Measurements from ENCODE around the gene ENOX1.

Gene ENOX1

GRCh38 chr13:43487461-43487860, 299.3 kb downstream of the ENOX1 start:
- no peak for TF ChIP-seq HDGF (IDR thresholded peaks at IDR 0.05; ENCODE audit: borderline replicate concordance)
- no peak for TF ChIP-seq FOXK2 (IDR thresholded peaks at IDR 0.05)
- TF ChIP-seq FOXA1 (IDR thresholded peaks at IDR 0.05) = no peak
- no peak for TF ChIP-seq NFRKB (IDR thresholded peaks at IDR 0.05)
- no peak for TF ChIP-seq ARNT (IDR thresholded peaks at IDR 0.05)
- no peak for TF ChIP-seq CTBP1 (IDR thresholded peaks at IDR 0.05; ENCODE audit: borderline replicate concordance)
- TF ChIP-seq L3MBTL2 (conservative IDR thresholded peaks at IDR 0.05) = no peak
- no peak for TF ChIP-seq TARDBP (IDR thresholded peaks at IDR 0.05)
- no peak for TF ChIP-seq ELF4 (IDR thresholded peaks at IDR 0.05)
- TF ChIP-seq BHLHE40 (IDR thresholded peaks at IDR 0.05; ENCODE audit: borderline replicate concordance) = no peak
- TF ChIP-seq FOXM1 (IDR thresholded peaks at IDR 0.05; ENCODE audit: borderline replicate concordance) = no peak
- TF ChIP-seq SUZ12 (IDR thresholded peaks at IDR 0.05) = no peak
- TF ChIP-seq PKNOX1 (IDR thresholded peaks at IDR 0.05) = no peak
- ChIA-PET POLR2A (no interaction called here), CTCF (interaction anchor here (0.6 kb wide), 1 partner anchor 8 kb away, joined by 3 read pairs; no protein-coding TSS in a partner anchor)
- DNase-seq (ENCODE audit: extremely low spot score) = no peak

GRCh38 chr13:43484432-43485225, 302.1 kb downstream of the ENOX1 start:
- POLR2A ChIA-PET = no interaction called here
- DNase-seq (ENCODE audit: extremely low spot score) = no peak
- CTCF ChIA-PET = no interaction called here

GRCh38 chr13:43483930-43484329, 302.8 kb downstream of the ENOX1 start:
- no peak for DNase-seq (ENCODE audit: extremely low spot score)
- TF ChIP-seq BHLHE40 (IDR thresholded peaks at IDR 0.05; ENCODE audit: borderline replicate concordance) (no peak), ZNF384 (IDR thresholded peaks at IDR 0.05) (no peak), TARDBP (IDR thresholded peaks at IDR 0.05) (no peak), LEF1 (IDR thresholded peaks at IDR 0.05; ENCODE audit: borderline replicate concordance) (no peak), SUZ12 (IDR thresholded peaks at IDR 0.05) (no peak), FOXK2 (IDR thresholded peaks at IDR 0.05) (no peak), CTBP1 (IDR thresholded peaks at IDR 0.05; ENCODE audit: borderline replicate concordance) (no peak), FOXM1 (IDR thresholded peaks at IDR 0.05; ENCODE audit: borderline replicate concordance) (no peak), ELF4 (IDR thresholded peaks at IDR 0.05) (no peak), FOXA1 (IDR thresholded peaks at IDR 0.05) (no peak), PKNOX1 (IDR thresholded peaks at IDR 0.05) (no peak), ARNT (IDR thresholded peaks at IDR 0.05) (no peak), HDGF (IDR thresholded peaks at IDR 0.05; ENCODE audit: borderline replicate concordance) (no peak), NFRKB (IDR thresholded peaks at IDR 0.05) (no peak), SP1 (IDR thresholded peaks at IDR 0.05) (no peak), L3MBTL2 (conservative IDR thresholded peaks at IDR 0.05) (no peak)
- ChIA-PET POLR2A (no interaction called here), CTCF (no interaction called here)

More at GRCh38 chr13:43484432-43485225, 302.1 kb downstream of the ENOX1 start:
- TF ChIP-seq ZNF384 (IDR thresholded peaks at IDR 0.05) (no peak), SP1 (IDR thresholded peaks at IDR 0.05) (no peak), LEF1 (IDR thresholded peaks at IDR 0.05; ENCODE audit: borderline replicate concordance) (no peak), CTBP1 (IDR thresholded peaks at IDR 0.05; ENCODE audit: borderline replicate concordance) (no peak), L3MBTL2 (conservative IDR thresholded peaks at IDR 0.05) (no peak), ELF4 (IDR thresholded peaks at IDR 0.05) (no peak), NFRKB (IDR thresholded peaks at IDR 0.05) (no peak), FOXM1 (IDR thresholded peaks at IDR 0.05; ENCODE audit: borderline replicate concordance) (no peak), FOXA1 (IDR thresholded peaks at IDR 0.05) (no peak), ARNT (IDR thresholded peaks at IDR 0.05) (no peak), TARDBP (IDR thresholded peaks at IDR 0.05) (no peak), HDGF (IDR thresholded peaks at IDR 0.05; ENCODE audit: borderline replicate concordance) (no peak), SUZ12 (IDR thresholded peaks at IDR 0.05) (no peak), PKNOX1 (IDR thresholded peaks at IDR 0.05) (no peak), BHLHE40 (IDR thresholded peaks at IDR 0.05; ENCODE audit: borderline replicate concordance) (no peak), FOXK2 (IDR thresholded peaks at IDR 0.05) (no peak)

- CTCF ChIA-PET = no interaction called here
- TF ChIP-seq SP1 (IDR thresholded peaks at IDR 0.05) = no peak
- no peak for TF ChIP-seq FOXM1 (IDR thresholded peaks at IDR 0.05; ENCODE audit: borderline replicate concordance)
- no peak for TF ChIP-seq CTBP1 (IDR thresholded peaks at IDR 0.05; ENCODE audit: borderline replicate concordance)
- TF ChIP-seq ELF4 (IDR thresholded peaks at IDR 0.05) = no peak
- no peak for TF ChIP-seq SUZ12 (IDR thresholded peaks at IDR 0.05)
- no peak for TF ChIP-seq TARDBP (IDR thresholded peaks at IDR 0.05)
- TF ChIP-seq PKNOX1 (IDR thresholded peaks at IDR 0.05) = no peak
- no peak for TF ChIP-seq ZNF384 (IDR thresholded peaks at IDR 0.05)
- TF ChIP-seq HDGF (IDR thresholded peaks at IDR 0.05; ENCODE audit: borderline replicate concordance) = no peak
- no peak for TF ChIP-seq L3MBTL2 (conservative IDR thresholded peaks at IDR 0.05)
- no peak for TF ChIP-seq BHLHE40 (IDR thresholded peaks at IDR 0.05; ENCODE audit: borderline replicate concordance)
- TF ChIP-seq LEF1 (IDR thresholded peaks at IDR 0.05; ENCODE audit: borderline replicate concordance) = no peak
- no peak for TF ChIP-seq NFRKB (IDR thresholded peaks at IDR 0.05)
Measured at GRCh38 chr13:43482641-43483040, 304.1 kb downstream of the ENOX1 start.

GRCh38 chr13:43482026-43482425, 304.7 kb downstream of the ENOX1 start:
- TF ChIP-seq SP1 (IDR thresholded peaks at IDR 0.05) (no peak), FOXA1 (IDR thresholded peaks at IDR 0.05) (no peak), HDGF (IDR thresholded peaks at IDR 0.05; ENCODE audit: borderline replicate concordance) (no peak), FOXK2 (IDR thresholded peaks at IDR 0.05) (no peak), TARDBP (IDR thresholded peaks at IDR 0.05) (no peak), ARNT (IDR thresholded peaks at IDR 0.05) (no peak), SUZ12 (IDR thresholded peaks at IDR 0.05) (no peak), PKNOX1 (IDR thresholded peaks at IDR 0.05) (no peak), NFRKB (IDR thresholded peaks at IDR 0.05) (no peak), ELF4 (IDR thresholded peaks at IDR 0.05) (no peak), FOXM1 (IDR thresholded peaks at IDR 0.05; ENCODE audit: borderline replicate concordance) (no peak)
- no peak for DNase-seq (ENCODE audit: extremely low spot score)
- ChIA-PET CTCF (no interaction called here), POLR2A (no interaction called here)

More at GRCh38 chr13:43482641-43483040, 304.1 kb downstream of the ENOX1 start:
- POLR2A ChIA-PET = no interaction called here
- no peak for DNase-seq (ENCODE audit: extremely low spot score)
